Central memory CD4-positive, alpha-beta T cell (primary cell): ENCODE data around the gene FAM53B.

Experiments
- DNase-seq: peaks from one replicate; pipeline ENCODE4 v3.0.0; 2022

The FAM53B gene

GRCh38 chr10:124676416-124677062, 67.6 kb downstream of the FAM53B start:
- no peak for DNase-seq

- DNase-seq = no peak
Observed at GRCh38 chr10:124675824-124676223, 68.4 kb downstream of the FAM53B start.

GRCh38 chr10:124675261-124675660, 68.9 kb downstream of the FAM53B start:
- no peak for DNase-seq

GRCh38 chr10:124674768-124675222, 69.4 kb downstream of the FAM53B start:
- no peak for DNase-seq

GRCh38 chr10:124672181-124672638, 72.0 kb downstream of the FAM53B start:
- DNase-seq = no peak

- no peak for DNase-seq
Observed at GRCh38 chr10:124671486-124672075, 72.6 kb downstream of the FAM53B start.

- DNase-seq = no peak
Observed at GRCh38 chr10:124670849-124671248, 73.3 kb downstream of the FAM53B start.

- DNase-seq = no peak
Observed at GRCh38 chr10:124669824-124670654, 74.1 kb downstream of the FAM53B start.

- DNase-seq = no peak
Observed at GRCh38 chr10:124669141-124669823, 74.9 kb downstream of the FAM53B start.

GRCh38 chr10:124668517-124669051, 75.6 kb downstream of the FAM53B start:
- no peak for DNase-seq

GRCh38 chr10:124667425-124668345, 76.5 kb downstream of the FAM53B start:
- no peak for DNase-seq

GRCh38 chr10:124666494-124666893, 77.7 kb downstream of the FAM53B start:
- no peak for DNase-seq

- DNase-seq = no peak
Observed at GRCh38 chr10:124665980-124666379, 78.2 kb downstream of the FAM53B start.

GRCh38 chr10:124665558-124665957, 78.6 kb downstream of the FAM53B start:
- no peak for DNase-seq

- no peak for DNase-seq
Observed at GRCh38 chr10:124665091-124665490, 79.1 kb downstream of the FAM53B start.

- no peak for DNase-seq
Observed at GRCh38 chr10:124663766-124664360, 80.3 kb downstream of the FAM53B start.

- no peak for DNase-seq
Observed at GRCh38 chr10:124663228-124663627, 81.0 kb downstream of the FAM53B start.

GRCh38 chr10:124661660-124662180, 82.5 kb downstream of the FAM53B start:
- no peak for DNase-seq

- no peak for DNase-seq
Observed at GRCh38 chr10:124660404-124661125, 83.6 kb downstream of the FAM53B start.

- no peak for DNase-seq
Observed at GRCh38 chr10:124659380-124659779, 84.8 kb downstream of the FAM53B start.
